Measurements from ENCODE around the gene TRAPPC3.

The TRAPPC3 gene

GRCh38 chr1:36097693-36098585, 51.3 kb downstream of the TRAPPC3 start:
- DNase-seq (ENCODE audit: low read depth) = no peak

GRCh38 chr1:36096500-36097432, 52.5 kb downstream of the TRAPPC3 start:
- DNase-seq (ENCODE audit: low read depth) = no peak

GRCh38 chr1:36095760-36096405, 53.4 kb downstream of the TRAPPC3 start:
- DNase-seq (ENCODE audit: low read depth) = no peak

DNA sequence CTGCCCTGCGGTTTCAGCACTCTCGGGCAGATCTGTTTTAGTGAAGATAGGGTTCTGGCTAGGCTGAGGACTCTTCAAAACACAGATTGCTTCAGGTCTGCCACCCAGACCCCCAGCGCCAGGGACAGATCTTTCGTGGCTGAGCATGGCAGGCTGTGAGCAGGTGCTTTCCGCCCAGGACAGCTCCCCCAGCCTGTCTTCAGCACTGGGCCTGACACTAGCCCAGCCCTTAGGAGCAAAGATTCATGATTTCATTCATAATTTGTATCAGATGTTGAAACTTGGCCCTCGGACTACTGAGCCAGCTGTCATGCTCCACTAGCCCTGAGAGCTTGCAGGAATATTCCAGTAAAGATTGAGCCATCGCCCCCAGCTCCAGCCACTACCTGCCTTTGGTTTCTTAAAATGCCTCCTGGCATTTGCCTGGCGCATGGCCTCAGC, 54.6 kb downstream of the TRAPPC3 start:
- no peak for DNase-seq (ENCODE audit: low read depth)

- DNase-seq (ENCODE audit: low read depth) = no peak
These were observed 55.4 kb downstream of the TRAPPC3 start for GRCh38 chr1:36093929-36094328.

- DNase-seq (ENCODE audit: low read depth) = no peak
These were observed 56.1 kb downstream of the TRAPPC3 start for GRCh38 chr1:36093226-36093625.

- no peak for DNase-seq (ENCODE audit: low read depth)
These were observed 56.5 kb downstream of the TRAPPC3 start for GRCh38 chr1:36092798-36093185.

GRCh38 chr1:36092166-36092797, 57.0 kb downstream of the TRAPPC3 start:
- no peak for DNase-seq (ENCODE audit: low read depth)

DNA sequence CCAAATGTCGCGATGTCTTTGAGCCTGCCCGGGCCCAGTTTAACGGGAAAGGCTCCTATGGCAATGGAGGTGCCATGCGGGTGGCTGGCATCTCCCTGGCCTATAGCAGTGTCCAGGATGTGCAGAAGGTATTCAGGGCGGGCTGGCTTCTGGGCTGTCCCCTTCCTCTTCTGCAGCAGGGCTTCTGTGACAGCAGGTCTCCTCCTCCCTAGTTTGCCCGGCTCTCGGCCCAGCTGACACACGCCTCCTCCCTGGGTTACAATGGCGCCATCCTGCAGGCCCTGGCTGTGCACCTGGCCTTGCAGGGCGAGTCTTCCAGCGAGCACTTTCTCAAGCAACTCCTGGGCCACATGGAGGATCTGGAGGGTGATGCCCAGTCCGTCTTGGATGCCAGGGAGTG, 57.6 kb downstream of the TRAPPC3 start:
- DNase-seq (ENCODE audit: low read depth) = no peak

DNA sequence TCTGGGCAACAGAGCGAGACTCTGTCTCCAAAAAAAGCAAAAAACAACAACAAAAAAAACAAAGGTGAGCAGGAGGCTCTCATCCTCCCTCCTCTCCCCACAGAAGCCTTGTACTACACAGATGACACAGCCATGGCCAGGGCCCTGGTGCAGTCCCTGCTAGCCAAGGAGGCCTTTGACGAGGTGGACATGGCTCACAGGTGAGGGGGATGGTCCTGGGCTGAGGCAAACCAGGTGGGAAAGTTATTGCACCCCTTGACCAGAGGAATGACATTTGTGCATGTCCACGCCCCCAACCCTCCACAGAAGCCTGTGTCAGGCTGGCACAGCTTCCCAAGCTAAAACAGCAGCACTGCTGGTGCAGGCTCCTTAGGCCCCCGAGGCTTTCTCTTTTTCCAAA, 58.1 kb downstream of the TRAPPC3 start:
- no peak for DNase-seq (ENCODE audit: low read depth)

DNA sequence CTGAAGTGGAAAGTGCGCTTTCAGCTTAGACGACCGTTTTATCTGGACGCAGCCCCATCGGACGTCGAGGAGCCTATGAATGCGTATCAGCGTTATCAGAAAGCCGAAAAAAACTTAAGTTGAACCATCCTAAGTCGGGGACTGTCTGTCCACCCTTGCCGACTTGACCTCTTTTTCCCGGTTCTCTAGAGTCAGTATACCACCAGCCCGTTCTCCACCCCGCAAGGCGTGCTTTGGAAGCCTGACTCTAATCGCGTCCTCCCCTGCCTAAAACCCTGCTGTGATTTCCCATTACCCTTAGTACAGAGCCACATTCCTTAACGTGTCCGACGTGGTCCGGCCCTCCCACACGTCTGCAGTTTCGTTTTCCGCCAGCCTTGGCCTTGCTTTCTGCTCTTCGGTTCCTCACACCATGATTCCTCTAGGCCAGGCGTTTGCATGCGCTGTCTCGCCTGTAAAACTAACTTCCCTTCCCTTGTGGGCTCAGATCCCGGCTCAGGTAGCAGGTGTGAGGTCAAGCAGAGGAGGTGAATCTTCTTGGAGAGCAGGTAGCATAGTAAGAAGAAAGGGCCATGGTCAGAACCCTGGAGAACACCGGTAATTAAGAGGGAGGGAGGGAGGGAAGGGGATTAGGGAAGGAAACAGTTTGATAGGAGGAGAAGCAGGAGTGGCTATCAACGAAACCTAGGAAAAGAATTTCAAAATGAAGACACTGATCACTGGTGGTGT, 59.7 kb downstream of the TRAPPC3 start:
- DNase-seq (ENCODE audit: low read depth) = no peak

- DNase-seq (ENCODE audit: low read depth) = peak; percentile 84
These were observed 60.5 kb downstream of the TRAPPC3 start, which contains the start of gene ADPRS for GRCh38 chr1:36088577-36089392. TSS of gene ADPRS (plus strand) at chr1:36088892. CDS start at chr1:36088905, 13 bp downstream.

DNA sequence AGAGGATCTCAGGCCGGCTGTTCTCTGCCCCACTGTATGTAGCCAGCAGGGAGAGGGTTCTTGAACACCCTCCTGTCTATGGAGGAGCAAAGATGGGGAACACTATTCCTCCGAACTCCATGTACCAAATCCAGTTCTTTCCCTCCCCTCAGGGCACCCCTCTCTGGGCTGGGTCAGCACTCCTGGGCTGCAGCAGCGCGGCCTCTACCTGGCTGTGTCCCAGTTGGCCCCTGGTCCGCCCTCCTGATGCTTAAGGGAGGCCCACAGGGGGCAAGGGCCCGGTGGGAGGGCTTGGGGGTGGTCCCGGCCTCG, 61.1 kb downstream of the TRAPPC3 start:
- DNase-seq (ENCODE audit: low read depth) = no peak

DNA sequence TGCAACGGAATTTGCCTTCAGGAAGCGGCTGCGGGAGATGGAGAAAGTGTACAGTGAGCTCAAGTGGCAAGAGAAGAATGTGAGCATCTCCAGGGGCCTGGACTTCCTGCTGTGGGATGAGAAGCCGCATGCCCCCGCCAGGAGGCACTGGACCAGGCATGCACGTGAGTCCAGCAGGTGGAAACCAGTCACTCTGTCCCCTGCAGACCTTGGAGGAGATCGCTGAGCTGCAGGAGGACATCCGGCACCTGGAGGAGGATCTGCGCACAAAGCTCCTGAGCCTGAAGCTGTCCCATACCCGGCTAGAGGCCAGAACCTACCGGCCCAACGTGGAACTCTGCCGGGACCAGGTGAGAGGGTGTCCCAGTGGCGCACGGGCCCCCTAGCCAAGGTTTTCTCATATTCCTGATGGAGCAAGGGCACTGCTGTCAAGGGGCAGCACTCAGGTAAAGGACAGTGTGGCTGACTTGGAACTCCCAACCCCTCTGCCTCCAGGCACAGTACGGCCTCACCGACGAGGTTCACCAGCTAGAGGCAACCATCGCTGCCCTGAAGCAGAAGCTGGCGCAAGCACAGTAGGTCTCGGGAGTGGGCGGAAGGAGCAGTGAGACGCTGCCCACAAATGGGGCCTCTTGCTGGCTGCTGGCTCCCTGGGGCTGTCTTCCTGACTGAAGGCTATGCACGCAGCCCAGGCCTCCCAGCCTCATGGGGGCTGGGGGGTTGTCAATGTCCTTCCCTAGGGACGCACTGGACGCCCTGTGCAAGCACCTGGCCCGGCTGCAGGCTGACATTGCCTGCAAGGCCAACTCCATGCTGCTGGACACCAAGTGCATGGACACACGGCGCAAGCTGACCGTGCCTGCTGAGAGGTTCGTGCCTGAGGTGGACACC, 61.8 kb downstream of the TRAPPC3 start:
- no peak for DNase-seq (ENCODE audit: low read depth)

All from T-helper 22 cell (primary cell).